ENCODE results near the gene ADM2.

The ADM2 gene

DNA sequence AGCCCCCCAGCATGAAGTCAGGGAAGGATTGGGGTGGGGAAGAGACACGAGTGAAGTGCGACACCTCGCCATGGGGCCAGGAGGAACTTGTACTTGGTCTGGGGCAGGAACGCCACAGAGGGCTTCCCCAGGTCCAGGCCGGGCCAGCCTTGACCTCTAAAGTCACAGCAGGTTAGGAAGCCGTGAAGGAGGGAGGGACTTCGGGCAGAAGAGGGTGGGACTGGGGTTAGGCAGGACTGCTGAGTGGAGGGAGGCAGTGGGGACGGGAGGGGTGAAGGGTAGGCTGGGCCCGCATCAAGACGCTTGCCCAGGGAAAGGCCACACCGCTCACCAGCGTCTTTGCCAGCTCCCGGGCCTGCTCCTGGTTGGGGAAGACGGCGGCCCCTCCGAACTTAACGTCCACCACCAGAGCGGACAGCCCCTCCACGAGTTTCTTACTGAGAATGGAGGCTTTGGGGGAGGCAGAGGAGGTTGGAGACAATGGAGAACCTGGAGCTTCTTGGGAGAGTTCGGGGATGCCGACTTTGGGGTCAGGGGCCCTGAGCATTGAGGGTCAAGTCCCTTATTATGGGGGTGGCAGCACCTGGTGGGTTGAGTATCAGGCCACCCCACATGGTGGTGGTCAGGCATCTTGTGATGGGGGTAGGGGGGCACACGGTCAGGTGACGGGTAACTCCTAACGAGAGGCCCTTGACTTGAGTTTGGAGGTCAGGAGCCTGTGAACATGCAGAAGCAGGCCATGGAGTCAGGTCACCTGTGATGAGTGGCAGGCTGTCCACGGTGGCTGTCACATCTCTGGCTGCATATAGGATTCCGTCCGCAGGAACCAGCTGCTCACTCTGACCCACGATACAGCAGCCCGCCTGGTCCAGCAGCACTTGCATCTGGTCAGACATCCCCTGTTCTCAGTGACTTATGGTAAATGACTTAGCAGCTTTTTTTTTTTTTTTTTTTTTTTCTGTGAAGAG lies 45.8 kb downstream of the ADM2 start:
- peak; percentile 59 for DNase-seq

DNA sequence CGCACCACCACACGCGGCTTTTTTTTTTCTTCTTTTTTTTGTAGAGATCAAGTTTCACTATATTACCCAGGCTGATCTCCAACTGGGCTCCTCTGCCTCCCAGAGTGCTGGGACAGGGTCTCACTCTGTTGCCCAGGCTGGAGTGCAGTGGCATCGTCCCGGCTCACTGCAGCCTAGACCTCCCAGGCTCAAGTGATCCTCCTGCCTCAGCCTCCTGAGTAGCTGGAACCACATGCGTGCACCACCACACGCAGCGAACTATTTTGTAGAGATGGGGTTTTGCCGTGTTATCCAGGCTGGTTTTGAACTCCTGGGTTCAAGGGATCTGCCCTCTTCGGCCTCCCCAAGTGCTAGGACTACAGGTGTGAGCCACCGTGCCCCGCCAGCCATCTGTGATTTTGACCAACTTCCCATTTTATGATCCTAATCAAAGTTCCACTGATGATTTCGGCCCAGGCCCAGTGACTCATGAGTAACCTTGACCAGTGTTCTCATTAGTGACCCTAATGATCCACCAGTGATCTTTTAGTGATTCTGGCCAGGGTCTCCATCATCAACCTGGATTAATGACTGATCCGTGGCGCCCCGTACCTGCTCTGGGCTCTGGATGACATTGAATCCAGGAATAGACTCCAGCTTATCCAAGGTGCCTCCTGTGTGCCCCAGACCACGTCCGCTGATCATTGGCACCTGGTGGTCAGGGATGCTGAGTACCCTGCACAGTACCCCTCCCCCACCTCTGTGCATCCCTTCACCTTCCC lies 46.8 kb downstream of the ADM2 start:
- DNase-seq = no peak

DNA sequence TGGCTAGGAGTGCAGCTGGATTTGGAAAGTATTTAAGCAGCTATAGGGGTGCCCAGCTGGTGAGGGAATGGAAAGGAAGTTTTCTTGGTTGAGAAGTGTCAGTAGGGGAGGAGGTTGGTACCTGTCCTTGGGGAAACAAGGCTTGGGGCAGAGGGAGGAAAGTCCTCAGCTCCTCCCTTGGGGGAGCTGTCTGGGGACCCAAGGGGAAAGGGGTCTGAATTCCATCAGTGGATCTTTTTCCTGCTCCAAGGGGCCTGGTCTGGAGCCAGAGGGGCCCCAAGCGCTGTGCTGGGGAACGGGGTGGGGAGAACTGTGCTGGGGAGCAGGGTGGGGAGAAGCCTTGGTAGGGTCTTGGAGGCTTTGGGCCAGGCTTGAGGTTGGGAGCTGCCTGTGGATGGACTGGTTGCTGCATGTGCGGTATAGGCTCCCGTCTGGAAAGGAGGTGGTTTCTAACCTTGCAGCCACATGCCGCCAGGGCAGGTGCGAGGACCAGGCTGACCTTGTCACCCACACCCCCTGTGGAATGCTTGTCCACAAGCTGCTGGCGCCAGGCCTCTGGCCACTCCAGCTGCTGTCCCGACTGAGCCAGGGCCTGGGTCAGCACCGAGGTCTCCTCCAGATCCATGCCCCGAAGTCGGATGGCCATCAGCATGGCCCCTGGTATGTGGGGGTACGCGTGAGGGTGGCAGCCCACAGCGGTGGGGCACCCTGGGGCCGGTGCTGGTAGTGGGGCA lies 47.5 kb downstream of the ADM2 start:
- DNase-seq = no peak

DNA sequence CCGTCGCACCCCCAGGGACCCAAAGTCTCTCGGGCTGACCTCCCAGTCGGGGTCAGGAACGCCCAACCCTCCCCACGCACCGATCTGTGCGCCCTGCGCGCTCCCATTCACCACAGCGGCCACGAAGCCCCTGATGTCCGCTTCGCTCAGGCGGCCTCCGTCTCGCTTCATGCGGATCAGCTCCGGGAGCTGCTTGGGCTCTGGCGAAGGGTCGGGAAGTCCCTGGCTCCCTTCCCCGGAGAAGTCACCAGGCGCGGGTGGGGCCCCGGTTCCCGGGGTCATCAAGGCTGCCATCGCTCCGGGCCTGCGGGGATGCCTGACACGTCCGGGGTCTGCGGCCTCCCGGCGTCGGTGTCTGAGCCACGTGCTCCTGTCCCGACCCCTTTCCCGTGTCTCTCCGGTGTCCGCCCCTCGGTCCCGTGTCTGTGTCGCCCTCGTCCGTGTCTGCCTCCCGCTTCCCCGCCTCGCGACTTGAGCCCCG lies 48.1 kb downstream of the ADM2 start:
- DNase-seq = no peak

DNA sequence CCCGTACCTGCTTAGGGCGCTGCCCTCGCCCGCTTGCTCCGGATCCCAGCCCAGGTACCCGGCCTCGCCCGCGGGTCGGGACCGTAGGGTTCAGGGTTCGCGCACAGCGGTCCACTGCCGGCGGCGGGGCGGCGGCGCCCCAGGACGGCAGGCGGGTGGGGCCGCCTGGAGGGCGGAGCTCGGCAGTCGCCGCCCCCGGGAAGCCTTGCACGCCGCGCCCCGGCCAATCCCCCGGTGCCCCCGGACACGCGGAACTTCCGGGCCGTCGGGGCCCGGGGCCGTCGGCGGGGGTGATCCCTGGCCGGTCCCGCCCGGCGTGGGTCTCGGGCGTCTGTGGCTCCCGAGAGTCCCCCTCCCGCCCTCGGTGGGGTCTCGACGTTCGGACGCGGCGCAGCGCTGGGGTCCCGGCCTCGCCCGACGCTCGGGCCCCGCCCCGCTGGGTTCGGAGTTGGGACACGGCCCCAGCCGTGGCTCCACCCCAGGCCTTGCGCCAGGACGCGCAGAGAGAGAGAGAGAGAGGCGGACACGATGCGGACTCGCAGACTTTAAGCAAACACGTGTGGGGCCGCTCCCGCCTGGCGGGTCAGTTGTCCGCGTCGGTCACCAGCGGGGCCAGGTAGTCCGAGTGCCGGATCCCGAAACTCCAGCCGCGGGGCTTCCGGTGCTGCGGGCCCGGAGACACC lies 48.7 kb downstream of the ADM2 start, which contains the start of gene TYMP:
TYMP (minus strand) TSS at position 116 of the 683 bp plus-strand sequence. CDS start 303 bp downstream, outside the sequence.
- DNase-seq = peak; percentile 81

DNA sequence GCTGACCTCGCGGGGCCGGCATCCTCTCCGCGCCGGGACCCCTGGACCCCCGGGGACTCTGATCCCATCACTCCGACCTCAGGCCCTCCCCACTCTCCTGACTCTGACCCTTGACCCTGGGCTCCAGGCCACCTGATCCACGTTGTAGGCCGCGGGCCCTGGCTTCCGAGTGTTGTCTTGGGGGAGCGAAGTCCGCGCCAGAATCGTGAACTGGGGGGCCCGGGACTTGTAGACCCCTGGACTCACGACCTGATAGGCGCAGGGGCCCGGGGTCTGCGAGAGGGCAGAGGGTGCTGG lies 49.2 kb downstream of the ADM2 start:
- no peak for DNase-seq

DNA sequence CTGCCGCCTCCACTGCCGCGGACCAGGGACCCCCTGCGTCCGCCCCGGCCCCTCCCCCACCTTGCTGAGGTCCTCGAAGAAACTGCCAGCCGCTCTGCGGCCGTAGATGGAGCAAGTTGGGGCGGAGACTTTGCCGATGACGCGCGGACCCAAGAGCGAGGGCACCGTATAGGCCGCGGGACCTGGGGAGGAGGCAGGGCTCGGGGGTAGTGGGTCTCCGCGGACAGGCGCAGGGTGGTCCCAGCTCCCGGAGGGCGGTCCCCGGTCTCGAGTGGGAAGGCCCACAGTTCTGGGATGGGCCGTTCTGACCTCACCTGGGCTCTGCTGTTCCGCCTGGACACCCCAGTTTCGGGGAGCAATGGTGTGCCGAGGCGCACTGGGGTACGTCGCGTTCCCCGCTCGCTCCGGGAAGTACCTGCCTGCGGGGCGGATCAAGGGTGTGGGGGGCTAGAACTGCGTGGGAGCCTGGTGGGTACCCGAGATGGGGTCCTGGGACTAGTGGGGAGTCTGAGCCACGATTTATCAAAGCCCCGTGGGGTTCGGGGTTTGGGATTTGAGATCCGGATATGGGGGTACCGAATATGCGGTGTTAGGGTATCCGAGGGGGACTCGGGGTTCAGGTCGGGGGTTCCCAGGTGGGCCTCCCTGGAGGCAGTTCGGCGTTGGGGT lies 49.7 kb downstream of the ADM2 start:
- DNase-seq = peak; percentile 85

DNA sequence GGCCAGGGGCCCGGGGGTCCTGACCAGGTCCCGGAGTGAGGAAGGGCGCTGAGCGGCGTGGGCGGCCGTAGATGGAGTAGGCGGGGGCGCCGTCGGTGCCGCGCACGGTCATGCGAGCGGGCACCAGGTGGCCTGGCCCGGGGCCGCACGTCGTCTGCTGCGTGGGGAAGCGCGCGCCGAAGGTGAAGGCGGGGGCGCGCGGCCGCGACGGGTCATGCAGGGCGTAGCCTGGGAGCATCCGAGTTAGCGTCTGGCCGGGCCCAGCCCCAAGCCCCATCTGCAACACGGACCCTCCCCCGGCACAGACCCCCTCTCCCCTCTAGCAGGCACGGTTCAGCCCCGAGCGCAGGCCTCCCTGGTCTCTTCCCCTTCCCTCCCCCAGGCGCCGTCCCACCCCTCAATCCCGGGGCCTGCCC lies 50.2 kb downstream of the ADM2 start:
- DNase-seq = peak; percentile 74

DNA sequence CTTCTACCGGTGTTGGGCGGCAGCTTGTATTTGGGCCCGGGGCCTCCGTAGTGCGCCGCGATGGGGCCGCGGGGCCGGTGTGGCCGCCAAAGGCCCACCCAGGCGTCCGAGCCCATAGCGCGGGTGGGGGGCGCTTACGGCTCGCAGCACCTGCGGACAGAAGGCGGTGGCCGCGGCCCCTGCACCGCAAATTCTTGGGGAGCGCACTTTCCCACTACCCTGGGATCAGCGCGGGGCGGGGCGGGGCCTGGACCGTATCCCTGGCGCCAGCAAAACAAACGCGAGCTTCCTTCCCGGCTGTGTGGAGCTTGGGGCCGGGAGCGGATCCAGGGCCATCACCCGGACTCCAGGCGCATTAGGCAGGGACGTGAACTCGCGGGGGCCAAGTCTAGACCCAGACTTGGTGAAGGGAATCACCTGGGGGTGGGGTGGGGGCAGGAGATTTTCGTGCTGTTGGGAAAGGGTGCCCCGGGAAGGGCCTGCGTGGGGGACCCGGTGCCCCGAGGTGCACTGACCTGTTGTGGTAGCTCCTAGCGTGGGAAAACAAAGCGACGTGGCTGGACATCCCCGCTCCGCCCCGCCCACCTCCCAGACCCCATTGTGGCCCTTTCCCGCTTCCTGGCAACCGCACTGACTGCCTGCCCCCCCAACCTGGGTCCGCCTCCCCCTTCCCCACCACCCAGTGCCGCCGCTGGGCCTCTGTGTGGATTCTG lies 50.8 kb downstream of the ADM2 start:
- DNase-seq = peak; percentile 26

DNA sequence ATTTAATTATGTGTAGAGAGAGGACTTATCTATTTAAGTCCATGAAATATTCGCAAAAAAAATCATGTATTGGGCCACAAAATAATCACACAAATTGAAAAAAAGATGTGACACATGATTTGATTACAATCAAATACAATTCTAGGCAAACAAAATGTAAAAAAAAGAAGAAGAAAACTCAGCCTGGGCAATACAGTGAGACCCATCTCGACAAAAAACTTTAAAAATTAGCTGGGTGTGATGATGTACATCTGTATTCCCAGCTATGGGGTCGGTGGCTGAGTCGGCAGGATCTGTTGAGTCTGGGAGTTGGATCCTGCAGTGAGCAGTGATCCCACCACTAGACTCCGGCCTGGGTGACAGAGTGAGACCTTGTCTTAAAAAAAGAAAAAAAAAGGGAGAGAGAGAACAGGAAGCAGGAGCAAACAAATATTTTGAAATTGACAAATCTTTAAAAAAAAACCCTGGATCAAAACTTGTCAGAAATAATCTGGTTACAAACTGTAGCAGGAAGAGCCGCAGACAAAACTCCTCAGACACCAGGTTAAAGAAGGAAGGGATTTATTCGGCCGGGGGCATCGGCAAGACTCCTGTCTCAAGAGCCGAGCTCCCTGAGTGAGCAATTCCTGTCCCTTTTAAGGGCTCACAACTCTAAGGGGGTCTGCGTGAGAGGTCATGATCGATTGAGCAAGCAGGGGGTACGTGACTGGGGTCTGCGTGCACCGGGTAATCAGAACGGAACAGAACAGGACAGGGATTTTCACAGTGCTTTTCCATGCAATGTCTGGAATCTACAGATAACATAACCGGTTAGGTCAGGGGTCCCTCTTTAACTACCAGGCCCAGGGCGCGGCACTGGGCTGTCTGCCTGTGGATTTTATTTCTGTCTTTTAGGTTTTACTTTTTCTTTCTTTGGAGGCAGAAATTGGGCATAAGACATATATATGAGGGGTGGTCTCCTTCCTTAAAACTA lies 51.8 kb downstream of the ADM2 start:
- no peak for DNase-seq

DNA sequence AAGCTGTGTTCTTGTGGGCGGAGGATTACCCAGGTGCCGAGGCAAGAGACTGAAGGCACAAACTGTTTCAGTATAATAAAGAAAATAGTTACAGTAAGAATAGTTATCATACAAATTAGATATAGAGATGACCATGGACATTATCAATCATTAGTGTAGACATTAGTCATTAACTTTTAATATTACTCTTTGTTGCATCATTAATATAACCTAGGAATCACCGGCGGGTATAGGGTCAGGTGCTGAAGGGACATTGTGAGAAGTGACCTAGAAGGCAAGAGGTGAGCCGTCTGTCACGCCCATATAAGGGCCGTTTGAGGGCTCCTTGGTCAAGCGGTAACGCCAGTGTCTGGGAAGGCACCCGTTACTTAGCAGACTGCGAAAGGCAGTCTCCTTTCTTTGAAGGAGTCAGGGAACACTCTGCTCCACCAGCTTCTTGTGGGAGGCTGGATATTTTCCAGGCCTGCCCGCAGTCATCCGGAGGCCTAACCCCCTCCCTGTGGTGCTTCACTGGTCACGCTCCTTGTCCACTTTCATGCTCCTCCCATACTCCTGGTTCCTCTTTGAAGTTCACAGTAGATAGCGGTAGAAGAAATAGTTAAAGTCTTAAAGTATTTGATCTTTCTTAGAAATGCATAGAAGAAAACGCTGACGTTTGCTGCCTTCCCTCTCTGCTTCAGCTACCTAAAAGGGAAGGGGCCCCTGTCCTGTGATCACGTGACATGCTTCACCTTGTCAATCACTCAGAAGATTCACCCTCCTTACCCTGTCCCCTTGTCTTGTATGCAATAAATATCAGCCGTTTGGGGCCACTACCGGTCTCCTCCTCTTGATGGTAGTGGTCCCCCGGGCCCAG lies 52.7 kb downstream of the ADM2 start:
- peak; percentile 46 for DNase-seq

DNA sequence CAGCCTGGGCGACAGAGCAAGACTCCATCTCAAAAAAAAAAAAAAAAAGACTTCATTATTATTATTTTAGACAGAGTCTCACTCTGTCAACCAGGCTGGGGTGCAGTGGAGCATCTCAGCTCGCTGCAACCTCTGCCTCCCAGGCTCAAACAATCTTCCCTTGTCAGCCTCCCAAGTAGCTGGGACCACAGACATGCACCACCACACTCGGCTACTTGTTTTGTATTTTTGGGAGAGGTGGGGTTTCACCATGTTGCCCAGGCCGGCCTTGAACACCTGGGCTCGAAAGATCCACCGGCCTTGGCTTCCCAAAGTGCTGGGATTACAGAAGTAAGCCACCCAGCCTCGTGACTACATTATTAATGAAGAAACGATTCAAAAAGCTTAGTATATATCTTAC lies 53.8 kb downstream of the ADM2 start:
- no peak for DNase-seq

Data from CD4-positive, alpha-beta T cell treated with Interleukin-12 subunit alpha and Interleukin-12 subunit beta, for 1 hour (primary cell).